Left ventricle myocardium inferior (tissue), 1 donor: ENCODE results near the gene PES1. TPM values are rescaled to one million over a fixed set of nuclear protein-coding genes. Genes with fewer than 3 reads are reported as not detected.

ENCODE experiments used
- DNase-seq: peaks from one replicate; pipeline ENCODE4 v3.0.0-alpha.2; 2020
- H3K27ac ChIP-seq: fragments of 200-600 bp; replicated peaks from 2 replicates; pipeline ENCODE4 v1.8.0; 2021
- H3K27me3 ChIP-seq: fragments of 200-600 bp; 2 replicates; pipeline ENCODE4 v1.8.0; 2021; ENCODE audit warnings: low read depth
- H3K36me3 ChIP-seq: fragments of 200-600 bp; 2 replicates; pipeline ENCODE4 v1.8.0; 2021
- H3K4me1 ChIP-seq: fragments of 200-600 bp; 2 replicates; pipeline ENCODE4 v1.8.0; 2021
- H3K4me3 ChIP-seq: fragments of 200-600 bp; 2 replicates; pipeline ENCODE4 v1.8.0; 2021; ENCODE audit warnings: mild to moderate bottlenecking, moderate library complexity
- H3K9me3 ChIP-seq: fragments of 200-600 bp; replicated peaks from 2 replicates; pipeline ENCODE4 v1.8.0; 2021
- intact Hi-C: fragments of 100-400 bp; cut with micrococcal nuclease; formaldehyde crosslinking; loops from one replicate; pipeline ENCODE4 v1.11.0; 2022
- total RNA-seq: library from RNA; stranded (reverse); fragmentation: NEBNext Ultra II Directional; extraction: Animal tissue kit (Norgen Biotek cat#: 25700); gene quantifications from one replicate; pipeline ENCODE4 v1.2.1, GENCODE V29; 2021
- TF ChIP-seq, protein P1 (sequence below): fragments of 200-600 bp; IDR thresholded peaks from 2 replicates; pipeline ENCODE4 v1.8.0; 2021; ENCODE audit warnings: antibody characterized with exemption, mild to moderate bottlenecking, borderline replicate concordance
- donor health status: DM: no; HTN: yes; CAD: no; lungs with severe emphysema.

PES1 gene
- total RNA-seq, 1 donor from 2014 or later: 23.1 TPM

DNA sequence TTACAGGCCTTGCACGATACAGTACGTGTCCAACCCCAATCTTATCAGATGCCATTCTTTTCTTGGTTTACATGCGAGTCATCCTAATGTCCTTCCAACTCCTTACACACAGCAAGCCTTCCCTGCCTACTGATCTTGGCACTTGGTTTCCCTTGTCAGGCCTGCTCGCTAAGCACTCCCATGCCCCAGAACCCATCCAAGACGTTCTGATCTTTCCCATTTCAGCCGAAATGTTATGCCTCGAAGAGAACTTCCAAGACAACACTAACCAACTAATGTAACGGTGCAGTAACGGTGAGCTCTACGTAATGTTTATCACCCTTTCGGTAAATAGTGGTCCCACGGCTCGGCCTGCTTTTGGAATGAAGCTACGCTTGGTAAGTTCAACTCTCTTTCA lies 521 bp downstream of the PES1 start:
- H3K36me3 ChIP-seq: peaks cover 32% of the 10 kb centered on the region
- H3K4me3 ChIP-seq: peak overlapping the region; percentile 94
- peak overlapping the region; percentile 91 for H3K27ac ChIP-seq
- intact Hi-C loops: no loop called here
- no peaks in the 10 kb centered on the region for H3K27me3 ChIP-seq
- TF ChIP-seq, protein P1, sequence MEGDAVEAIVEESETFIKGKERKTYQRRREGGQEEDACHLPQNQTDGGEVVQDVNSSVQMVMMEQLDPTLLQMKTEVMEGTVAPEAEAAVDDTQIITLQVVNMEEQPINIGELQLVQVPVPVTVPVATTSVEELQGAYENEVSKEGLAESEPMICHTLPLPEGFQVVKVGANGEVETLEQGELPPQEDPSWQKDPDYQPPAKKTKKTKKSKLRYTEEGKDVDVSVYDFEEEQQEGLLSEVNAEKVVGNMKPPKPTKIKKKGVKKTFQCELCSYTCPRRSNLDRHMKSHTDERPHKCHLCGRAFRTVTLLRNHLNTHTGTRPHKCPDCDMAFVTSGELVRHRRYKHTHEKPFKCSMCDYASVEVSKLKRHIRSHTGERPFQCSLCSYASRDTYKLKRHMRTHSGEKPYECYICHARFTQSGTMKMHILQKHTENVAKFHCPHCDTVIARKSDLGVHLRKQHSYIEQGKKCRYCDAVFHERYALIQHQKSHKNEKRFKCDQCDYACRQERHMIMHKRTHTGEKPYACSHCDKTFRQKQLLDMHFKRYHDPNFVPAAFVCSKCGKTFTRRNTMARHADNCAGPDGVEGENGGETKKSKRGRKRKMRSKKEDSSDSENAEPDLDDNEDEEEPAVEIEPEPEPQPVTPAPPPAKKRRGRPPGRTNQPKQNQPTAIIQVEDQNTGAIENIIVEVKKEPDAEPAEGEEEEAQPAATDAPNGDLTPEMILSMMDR: no peak
- H3K9me3 ChIP-seq: no peaks in the 10 kb centered on the region
- peaks cover 25% of the 10 kb centered on the region for H3K4me1 ChIP-seq
- no peak for DNase-seq

DNA sequence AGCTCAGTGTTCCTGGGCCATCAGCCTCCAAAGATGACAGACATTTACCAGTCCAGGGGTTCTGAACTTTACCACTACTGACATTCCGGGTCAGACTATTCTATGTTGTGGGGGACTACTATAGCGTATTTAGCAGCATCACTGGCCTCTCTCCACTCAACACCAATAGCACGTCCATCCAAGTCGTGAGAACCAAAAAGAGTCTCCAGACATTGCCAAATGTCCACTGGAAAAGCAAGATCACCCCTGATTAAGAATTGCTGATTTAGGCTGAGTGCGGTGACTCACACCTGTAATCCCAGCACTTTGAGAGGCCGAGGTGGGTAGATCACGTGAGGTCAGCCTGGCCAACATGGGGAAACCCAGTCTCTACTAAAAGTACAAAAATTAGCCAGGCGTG lies 5.3 kb downstream of the PES1 start:
- intact Hi-C loops: no loop called here
- peaks cover 17% of the 10 kb centered on the region for H3K4me1 ChIP-seq
- H3K4me3 ChIP-seq: no peak overlapping the region
- H3K27ac ChIP-seq: no peak overlapping the region
- no peaks in the 10 kb centered on the region for H3K9me3 ChIP-seq
- H3K27me3 ChIP-seq: no peaks in the 10 kb centered on the region
- H3K36me3 ChIP-seq: peaks cover 80% of the 10 kb centered on the region
- TF ChIP-seq, protein P1: no peak
- no peak for DNase-seq

DNA sequence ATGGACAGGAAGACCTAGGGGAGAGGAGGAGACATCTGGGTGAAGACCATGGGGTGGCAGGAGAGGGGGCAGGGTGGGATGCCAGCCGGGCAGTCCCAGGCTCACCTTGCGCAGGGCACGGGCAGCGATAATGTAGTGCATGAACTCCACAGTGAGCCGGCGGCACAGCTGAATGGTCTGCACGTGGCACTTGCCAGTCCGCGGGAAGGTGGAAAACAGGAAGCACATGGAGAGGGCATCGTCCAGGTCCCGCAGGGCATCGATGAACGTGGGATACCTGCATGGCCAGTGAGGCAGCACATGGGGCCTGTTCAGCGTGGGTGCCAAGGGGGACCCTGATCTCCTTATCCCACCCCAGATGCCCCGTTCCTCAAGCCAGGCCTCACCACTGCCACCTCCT lies 7.3 kb downstream of the PES1 start:
- H3K36me3 ChIP-seq: peaks cover 100% of the 10 kb centered on the region
- H3K4me1 ChIP-seq: no peaks in the 10 kb centered on the region
- TF ChIP-seq, protein P1: no peak
- DNase-seq: no peak
- H3K9me3 ChIP-seq: no peaks in the 10 kb centered on the region
- no peak overlapping the region for H3K27ac ChIP-seq
- intact Hi-C loops: no loop called here
- no peaks in the 10 kb centered on the region for H3K27me3 ChIP-seq
- H3K4me3 ChIP-seq: no peak overlapping the region

DNA sequence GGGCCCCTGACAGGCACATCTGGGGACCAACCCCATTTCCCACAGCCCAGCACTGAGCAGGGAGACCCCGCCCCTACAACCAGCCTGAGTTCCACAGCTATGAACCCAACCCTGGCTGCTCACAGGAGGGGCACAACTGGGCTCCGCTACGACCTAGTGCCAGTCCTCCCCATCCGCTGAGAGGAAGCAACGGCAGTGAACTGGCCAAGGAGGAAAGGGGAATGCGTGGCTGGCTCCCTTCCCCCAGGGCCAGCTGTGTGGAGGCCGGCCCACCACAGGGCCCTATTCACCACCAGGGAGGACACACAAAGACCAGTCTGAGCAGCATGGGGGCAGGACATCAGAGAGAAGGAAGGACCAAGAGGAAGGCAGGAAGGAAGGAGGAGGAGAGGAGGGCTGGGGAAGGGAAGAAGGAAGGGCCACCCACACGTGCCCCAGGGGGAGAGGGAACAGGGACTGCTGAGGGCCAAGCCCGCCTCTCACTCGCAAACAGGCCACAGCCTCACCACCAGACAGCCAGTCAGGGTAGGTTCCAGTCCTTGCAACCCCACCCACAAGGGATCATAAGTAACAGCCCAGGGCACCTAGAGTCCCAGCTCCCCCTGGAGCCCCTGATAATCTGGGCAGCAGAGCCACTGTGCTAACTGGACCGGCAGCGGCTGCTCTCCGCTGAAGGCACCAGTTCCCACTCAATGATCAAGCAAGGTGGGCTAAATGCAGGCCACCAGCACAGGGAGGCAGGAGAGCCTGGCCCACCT lies 8.7 kb downstream of the PES1 start:
- H3K4me1 ChIP-seq: no peaks in the 10 kb centered on the region
- DNase-seq: no peak
- TF ChIP-seq, protein P1: no peak
- no peaks in the 10 kb centered on the region for H3K27me3 ChIP-seq
- H3K27ac ChIP-seq: peak overlapping the region; percentile 19
- H3K9me3 ChIP-seq: no peaks in the 10 kb centered on the region
- peaks cover 100% of the 10 kb centered on the region for H3K36me3 ChIP-seq
- no peak overlapping the region for H3K4me3 ChIP-seq
- intact Hi-C loops: no loop called here

DNA sequence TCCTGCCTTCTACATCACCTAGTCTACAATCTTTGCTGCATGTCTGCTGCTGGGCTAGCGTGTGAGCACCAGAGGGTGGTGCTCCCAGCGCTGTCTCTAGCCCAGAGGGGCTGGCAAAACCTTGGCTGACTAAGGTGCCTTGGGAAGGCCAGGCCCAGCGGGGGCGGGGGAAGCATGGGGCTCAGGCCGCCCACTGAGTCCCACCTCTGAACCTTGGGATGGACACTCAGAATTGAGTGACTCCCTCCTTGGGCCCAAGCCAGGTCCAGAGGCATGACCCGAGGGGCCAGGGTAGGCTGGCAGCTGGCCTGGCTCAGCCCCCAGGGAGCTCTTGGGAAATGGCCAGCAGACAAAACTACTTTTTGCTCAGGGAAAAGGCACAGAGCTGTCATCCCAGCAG lies 9.7 kb downstream of the PES1 start:
- TF ChIP-seq, protein P1: no peak
- no peak for DNase-seq
- Histone ChIP-seq H3K27ac (no peak overlapping the region), H3K36me3 (peaks cover 100% of the 10 kb centered on the region), H3K4me1 (no peaks in the 10 kb centered on the region), H3K9me3 (no peaks in the 10 kb centered on the region), H3K4me3 (no peak overlapping the region), H3K27me3 (no peaks in the 10 kb centered on the region)
- intact Hi-C loops: no loop called here
